ENCODE measurements around the gene TMEM252. TPM values are rescaled to one million over a fixed set of nuclear protein-coding genes. Genes with fewer than 3 reads are reported as not detected.

The TMEM252 gene
- not detected in 2 replicates for total RNA-seq (ENCODE audit: low replicate concordance)

- H3K4me1 Mint-ChIP-seq: peaks cover 16% of the 10 kb centered on the region
- no peak within 1 kb of the TSS for H3K4me2 ChIP-seq
- H3K36me3 ChIP-seq: no peaks in the 10 kb centered on the region
- no peak within 1 kb of the TSS for H2AFZ ChIP-seq (replicated peaks)
- no peak within 1 kb of the TSS for H3K9ac ChIP-seq
- no peaks in the 10 kb centered on the region for H3K36me3 Mint-ChIP-seq
- H3K4me3 ChIP-seq: no peak within 1 kb of the TSS
- no peaks in the 10 kb centered on the region for H4K20me1 ChIP-seq (ENCODE audit: low read depth)
- no peak for TF ChIP-seq EZH2 (IDR thresholded peaks at IDR 0.05)
- no peak within 1 kb of the TSS for H3K27ac Mint-ChIP-seq
- H3K27ac ChIP-seq: no peak within 1 kb of the TSS
- peaks cover 100% of the 10 kb centered on the region for H3K27me3 ChIP-seq
- H3K4me3 Mint-ChIP-seq: no peak within 1 kb of the TSS
- no peaks in the 10 kb centered on the region for H3K9me3 ChIP-seq (ENCODE audit: low read depth)
- DNase-seq (ENCODE audit: low spot score): no peak
- H3K79me2 ChIP-seq (ENCODE audit: low read depth): no peaks in the 10 kb centered on the region
- no peaks in the 10 kb centered on the region for H3K9me3 Mint-ChIP-seq
- H3K4me1 ChIP-seq: peaks cover 5% of the 10 kb centered on the region
- H3K27me3 Mint-ChIP-seq (ENCODE audit: insufficient read depth, low read depth): peaks cover 3% of the 10 kb centered on the region
- H3F3A ChIP-seq (ENCODE audit: low read depth): no peaks in the 10 kb centered on the region
Observed at GRCh38 chr9:68540712-68541535, at the start of gene TMEM252. TSS of gene TMEM252 (minus strand) at chr9:68540883. CDS start at chr9:68540814, 69 bp downstream.

- peak overlapping the region; percentile 72 for H2AFZ ChIP-seq (replicated peaks)
Observed at GRCh38 chr9:68585034-68585761, 44.5 kb upstream of the TMEM252 start.

GRCh38 chr9:68584189-68585033, 43.7 kb upstream of the TMEM252 start:
- Mint-ChIP-seq H3K4me3 (no peak overlapping the region), H3K36me3 (no peaks in the 10 kb centered on the region), H3K4me1 (peaks cover 14% of the 10 kb centered on the region), H3K9me3 (peaks cover 22% of the 10 kb centered on the region), H3K27ac (peak overlapping the region; percentile 53), H3K27me3 (ENCODE audit: insufficient read depth, low read depth) (peaks cover 4% of the 10 kb centered on the region)
- TF ChIP-seq EZH2 (IDR thresholded peaks at IDR 0.05) (no peak), CTCF (IDR thresholded peaks at IDR 0.05) (peak; percentile 100)
- H3K4me1 ChIP-seq: no peaks in the 10 kb centered on the region
- H3K9ac ChIP-seq: no peak overlapping the region
- H4K20me1 ChIP-seq (ENCODE audit: low read depth): no peaks in the 10 kb centered on the region
- H2AFZ ChIP-seq (replicated peaks): no peak overlapping the region
- peak; percentile 93 for DNase-seq (ENCODE audit: low spot score)
- no peaks in the 10 kb centered on the region for H3K36me3 ChIP-seq
- no peaks in the 10 kb centered on the region for H3K9me3 ChIP-seq (ENCODE audit: low read depth)
- no peak overlapping the region for H3K4me2 ChIP-seq
- peaks cover 6% of the 10 kb centered on the region for H3K27me3 ChIP-seq
- no peak overlapping the region for H3K4me3 ChIP-seq
- H3K27ac ChIP-seq: no peak overlapping the region
- H3K79me2 ChIP-seq (ENCODE audit: low read depth): no peaks in the 10 kb centered on the region
- peaks cover 3% of the 10 kb centered on the region for H3F3A ChIP-seq (ENCODE audit: low read depth)

More at GRCh38 chr9:68585034-68585761, 44.5 kb upstream of the TMEM252 start:
- Mint-ChIP-seq H3K36me3 (no peaks in the 10 kb centered on the region), H3K27me3 (ENCODE audit: insufficient read depth, low read depth) (peaks cover 4% of the 10 kb centered on the region), H3K9me3 (peaks cover 27% of the 10 kb centered on the region), H3K27ac (no peak overlapping the region), H3K4me3 (no peak overlapping the region), H3K4me1 (peaks cover 14% of the 10 kb centered on the region)
- H3K79me2 ChIP-seq (ENCODE audit: low read depth): no peaks in the 10 kb centered on the region
- TF ChIP-seq EZH2 (IDR thresholded peaks at IDR 0.05) (no peak), EZH2phosphoT487 (IDR thresholded peaks at IDR 0.05) (no peak), CTCF (IDR thresholded peaks at IDR 0.05) (no peak)
- H3K36me3 ChIP-seq: no peaks in the 10 kb centered on the region
- H3K4me1 ChIP-seq: no peaks in the 10 kb centered on the region
- H3F3A ChIP-seq (ENCODE audit: low read depth): peaks cover 3% of the 10 kb centered on the region
- no peak overlapping the region for H3K9ac ChIP-seq
- H3K27me3 ChIP-seq: peaks cover 6% of the 10 kb centered on the region
- no peak overlapping the region for H3K4me2 ChIP-seq
- H4K20me1 ChIP-seq (ENCODE audit: low read depth): no peaks in the 10 kb centered on the region
- H3K4me3 ChIP-seq: no peak overlapping the region
- no peak for DNase-seq (ENCODE audit: low spot score)
- H3K27ac ChIP-seq: no peak overlapping the region
- no peaks in the 10 kb centered on the region for H3K9me3 ChIP-seq (ENCODE audit: low read depth)

Data from neural progenitor cell (in vitro differentiated cells).